NCI-H1417 (cell line): ENCODE measurements around the gene ADAMTS18.

Source experiments
- DNase-seq, 3 experiments: peaks; one replicate each; lab custom pipeline; 2025; lab: John Stamatoyannopoulos, UW

The ADAMTS18 gene

GRCh38 chr16:77387815-77388209, 47.0 kb downstream of the ADAMTS18 start:
- peak in 2 of 3 experiments; percentile 10 to 24 for DNase-seq

GRCh38 chr16:77386831-77387814, 47.7 kb downstream of the ADAMTS18 start:
- DNase-seq: no peak

- peak in 1 of 3 experiments; percentile 38 for DNase-seq
These were observed 49.4 kb downstream of the ADAMTS18 start for GRCh38 chr16:77385481-77385880.

GRCh38 chr16:77383606-77384187, 51.1 kb downstream of the ADAMTS18 start:
- peak in 2 of 3 experiments; percentile 23 to 71 for DNase-seq

- no peak for DNase-seq
These were observed 58.5 kb downstream of the ADAMTS18 start for GRCh38 chr16:77376358-77376757.

GRCh38 chr16:77375396-77375795, 59.4 kb downstream of the ADAMTS18 start:
- no peak for DNase-seq

GRCh38 chr16:77374384-77374783, 60.5 kb downstream of the ADAMTS18 start:
- DNase-seq: peak in 2 of 3 experiments; percentile 32 to 80

- peak in 2 of 3 experiments; percentile 4 to 55 for DNase-seq
These were observed 61.1 kb downstream of the ADAMTS18 start for GRCh38 chr16:77373726-77374125.

- DNase-seq: no peak
These were observed 70.1 kb downstream of the ADAMTS18 start for GRCh38 chr16:77364770-77365169.

GRCh38 chr16:77359065-77359502, 75.8 kb downstream of the ADAMTS18 start:
- peak in 2 of 3 experiments; percentile 6 to 57 for DNase-seq

- DNase-seq: peak in 2 of 3 experiments; percentile 36 to 65
These were observed 81.1 kb downstream of the ADAMTS18 start for GRCh38 chr16:77353587-77354263.

GRCh38 chr16:77344341-77344740, 90.5 kb downstream of the ADAMTS18 start:
- no peak for DNase-seq

GRCh38 chr16:77336637-77337036, 98.2 kb downstream of the ADAMTS18 start:
- peak in 2 of 3 experiments; percentile 39 to 51 for DNase-seq

GRCh38 chr16:77335652-77336234, 99.1 kb downstream of the ADAMTS18 start:
- DNase-seq: peak in 1 of 3 experiments; percentile 50

- no peak for DNase-seq
These were observed 102.0 kb downstream of the ADAMTS18 start for GRCh38 chr16:77332792-77333191.

GRCh38 chr16:77331802-77332586, 102.8 kb downstream of the ADAMTS18 start:
- DNase-seq: no peak

GRCh38 chr16:77331043-77331442, 103.8 kb downstream of the ADAMTS18 start:
- DNase-seq: no peak

GRCh38 chr16:77330332-77331042, 104.3 kb downstream of the ADAMTS18 start:
- DNase-seq: no peak

- DNase-seq: no peak
These were observed 106.1 kb downstream of the ADAMTS18 start for GRCh38 chr16:77328768-77329167.

GRCh38 chr16:77328274-77328673, 106.6 kb downstream of the ADAMTS18 start:
- DNase-seq: no peak
